HG02571 (cell line): ENCODE data around the gene COQ7.

ENCODE experiments used
- ATAC-seq: cut with Tn5 transposase; IDR thresholded peaks from one replicate; pipeline ENCODE4 v1.9.1; 2021; ENCODE audit warnings: mild to moderate bottlenecking, moderate library complexity; ENCODE audit not compliant: unreplicated experiment

COQ7 gene

GRCh38 chr16:19110537-19111360 is 43.3 kb downstream of the COQ7 start:
- no peak for ATAC-seq

- ATAC-seq, result no peak
Observed at GRCh38 chr16:19112099-19112407, 44.6 kb downstream of the COQ7 start.

GRCh38 chr16:19113577-19114358 is 46.4 kb downstream of the COQ7 start, which contains the start of gene ITPRIPL2:
Gene ITPRIPL2, plus strand, starts transcription at chr16:19113964. Its CDS starts 498 bp downstream, at chr16:19114462.
- no peak for ATAC-seq

- ATAC-seq, result no peak
Observed at GRCh38 chr16:19114359-19115147, 47.1 kb downstream of the COQ7 start.

GRCh38 chr16:19115148-19116021 is 48.0 kb downstream of the COQ7 start:
- no peak for ATAC-seq

GRCh38 chr16:19116711-19117449 is 49.5 kb downstream of the COQ7 start:
- no peak for ATAC-seq

- no peak for ATAC-seq
Observed at GRCh38 chr16:19118938-19119431, 51.6 kb downstream of the COQ7 start.

- ATAC-seq, result no peak
Observed at GRCh38 chr16:19119564-19119963, 52.1 kb downstream of the COQ7 start.

- no peak for ATAC-seq
Observed at GRCh38 chr16:19123535-19124178, 56.2 kb downstream of the COQ7 start.

GRCh38 chr16:19126300-19126699 is 58.9 kb downstream of the COQ7 start:
- no peak for ATAC-seq

- peak; percentile 15 for ATAC-seq
Observed at GRCh38 chr16:19127205-19127604, 59.8 kb downstream of the COQ7 start.

GRCh38 chr16:19127674-19128131 is 60.3 kb downstream of the COQ7 start:
- peak; percentile 48 for ATAC-seq

- no peak for ATAC-seq
Observed at GRCh38 chr16:19128454-19129200, 61.2 kb downstream of the COQ7 start.
